Stimulated activated naive CD8-positive, alpha-beta T cell treated with anti-CD3 and anti-CD28 coated beads, Interleukin-15, amount 100 ng/mL, for 72 hours (primary cell): Measurements from ENCODE around the gene MICAL2.

Experiments used
- ATAC-seq: fragments of 150-1000 bp; cut with Tn5 transposase; 2 replicates; pipeline ENCODE4 v1.10.0; 2021; ENCODE audit warnings: mild to moderate bottlenecking, moderate library complexity
- DNase-seq, 2 donors: peaks; one replicate each; pipeline ENCODE4 v3.0.0; 2021 to 2022
- H3K27ac Mint-ChIP-seq, 2 donors: one replicate each; pipeline ENCODE4 v1.8.0; 2022; ENCODE audit warnings: mild to moderate bottlenecking in 2 of 2, mixed read lengths in 2 of 2, moderate library complexity in 2 of 2
- H3K27me3 Mint-ChIP-seq: one replicate; pipeline ENCODE4 v1.8.0; 2022; ENCODE audit warnings: mixed read lengths
- H3K4me1 Mint-ChIP-seq: one replicate; pipeline ENCODE4 v1.8.0; 2022; ENCODE audit warnings: mild to moderate bottlenecking, mixed read lengths
- H3K4me3 Mint-ChIP-seq, 2 donors: one replicate each; pipeline ENCODE4 v1.8.0; 2022; ENCODE audit warnings: mild to moderate bottlenecking in 2 of 2, mixed read lengths in 2 of 2, moderate library complexity in 1 of 2
- H3K9me3 Mint-ChIP-seq, 2 donors: one replicate each; pipeline ENCODE4 v1.8.0; 2022; ENCODE audit warnings: mixed read lengths in 2 of 2

Gene MICAL2

GRCh38 chr11:12196308-12196707 is 85.9 kb downstream of the MICAL2 start:
- ATAC-seq = peak; percentile 21
- peak overlapping the region; percentile 91 to 98 for H3K27ac Mint-ChIP-seq
- peak overlapping the region; percentile 95 to 99 for H3K4me3 Mint-ChIP-seq

GRCh38 chr11:12196872-12197271 is 86.5 kb downstream of the MICAL2 start:
- Mint-ChIP-seq H3K27me3 (no peaks in the 10 kb centered on the region), H3K9me3 (no peaks in the 10 kb centered on the region), H3K4me1 (peaks cover 84% of the 10 kb centered on the region), H3K4me3 (peak overlapping the region; percentile 95 to 99), H3K27ac (peak overlapping the region; percentile 56 to 98)
- no peak for ATAC-seq
- no peak for DNase-seq

More at GRCh38 chr11:12196308-12196707, 85.9 kb downstream of the MICAL2 start:
- Mint-ChIP-seq H3K4me1 (peaks cover 89% of the 10 kb centered on the region), H3K9me3 (no peaks in the 10 kb centered on the region), H3K27me3 (no peaks in the 10 kb centered on the region)
- no peak for DNase-seq

GRCh38 chr11:12198251-12199222 is 88.1 kb downstream of the MICAL2 start:
- peaks cover 3 to 7% of the 10 kb centered on the region in 2 donors for H3K9me3 Mint-ChIP-seq
- peak; percentile 47 for ATAC-seq
- peak overlapping the region; percentile 78 to 99 for H3K4me3 Mint-ChIP-seq
- H3K27me3 Mint-ChIP-seq = no peaks in the 10 kb centered on the region
- DNase-seq = no peak
- H3K4me1 Mint-ChIP-seq = peaks cover 85% of the 10 kb centered on the region
- no peak overlapping the region for H3K27ac Mint-ChIP-seq

- Mint-ChIP-seq H3K4me1 (peaks cover 85% of the 10 kb centered on the region), H3K4me3 (peak overlapping the region; percentile 78 to 99), H3K27ac (no peak overlapping the region), H3K27me3 (no peaks in the 10 kb centered on the region), H3K9me3 (peaks cover 7 to 11% of the 10 kb centered on the region in 2 donors)
- DNase-seq (no peak), ATAC-seq (no peak)
Measured at GRCh38 chr11:12199231-12199948, 89.0 kb downstream of the MICAL2 start.

- Mint-ChIP-seq H3K4me3 (peak overlapping the region in 1 of 2 donors; percentile 44), H3K27me3 (no peaks in the 10 kb centered on the region), H3K27ac (no peak overlapping the region), H3K4me1 (peaks cover 85% of the 10 kb centered on the region), H3K9me3 (peaks cover 7 to 15% of the 10 kb centered on the region in 2 donors)
- ATAC-seq = no peak
- DNase-seq = no peak
Measured at GRCh38 chr11:12200279-12200990, 90.0 kb downstream of the MICAL2 start.

GRCh38 chr11:12200991-12201985 is 90.9 kb downstream of the MICAL2 start:
- Mint-ChIP-seq H3K27ac (no peak overlapping the region), H3K9me3 (peaks cover 7 to 15% of the 10 kb centered on the region in 2 donors), H3K27me3 (no peaks in the 10 kb centered on the region), H3K4me3 (peak overlapping the region in 1 of 2 donors; percentile 44), H3K4me1 (peaks cover 86% of the 10 kb centered on the region)
- ATAC-seq (no peak), DNase-seq (no peak)

- ATAC-seq (no peak), DNase-seq (no peak)
- Mint-ChIP-seq H3K9me3 (peaks cover 7 to 15% of the 10 kb centered on the region in 2 donors), H3K27ac (no peak overlapping the region), H3K27me3 (no peaks in the 10 kb centered on the region), H3K4me3 (no peak overlapping the region), H3K4me1 (peaks cover 87% of the 10 kb centered on the region)
Measured at GRCh38 chr11:12202661-12203310, 92.4 kb downstream of the MICAL2 start.

- Mint-ChIP-seq H3K4me3 (no peak overlapping the region), H3K27me3 (no peaks in the 10 kb centered on the region), H3K9me3 (peaks cover 7 to 20% of the 10 kb centered on the region in 2 donors), H3K4me1 (peaks cover 87% of the 10 kb centered on the region), H3K27ac (no peak overlapping the region)
- DNase-seq = no peak
- ATAC-seq = no peak
Measured at GRCh38 chr11:12204506-12204905, 94.1 kb downstream of the MICAL2 start.

- no peak for DNase-seq
- peak; percentile 8 for ATAC-seq
- Mint-ChIP-seq H3K9me3 (peaks cover 7 to 20% of the 10 kb centered on the region in 2 donors), H3K27me3 (no peaks in the 10 kb centered on the region), H3K4me1 (peaks cover 81% of the 10 kb centered on the region), H3K4me3 (no peak overlapping the region), H3K27ac (peak overlapping the region in 1 of 2 donors; percentile 83)
Measured at GRCh38 chr11:12205330-12205729, 94.9 kb downstream of the MICAL2 start.

GRCh38 chr11:12206529-12206928 is 96.1 kb downstream of the MICAL2 start:
- ATAC-seq = no peak
- no peak for DNase-seq
- Mint-ChIP-seq H3K4me1 (peaks cover 80% of the 10 kb centered on the region), H3K27ac (peak overlapping the region in 1 of 2 donors; percentile 87), H3K27me3 (no peaks in the 10 kb centered on the region), H3K4me3 (peak overlapping the region in 1 of 2 donors; percentile 78), H3K9me3 (peaks cover 7 to 20% of the 10 kb centered on the region in 2 donors)

- DNase-seq (peak; percentile 44 to 80), ATAC-seq (peak; percentile 98)
- peaks cover 82% of the 10 kb centered on the region for H3K4me1 Mint-ChIP-seq
- peak overlapping the region; percentile 75 to 87 for H3K27ac Mint-ChIP-seq
- peak overlapping the region; percentile 40 to 78 for H3K4me3 Mint-ChIP-seq
- no peaks in the 10 kb centered on the region for H3K27me3 Mint-ChIP-seq
- peaks cover 6 to 20% of the 10 kb centered on the region in 2 donors for H3K9me3 Mint-ChIP-seq
Measured at GRCh38 chr11:12207384-12208150, 97.2 kb downstream of the MICAL2 start.

- Mint-ChIP-seq H3K4me3 (peak overlapping the region in 1 of 2 donors; percentile 7), H3K4me1 (peaks cover 80% of the 10 kb centered on the region), H3K27ac (peak overlapping the region in 1 of 2 donors; percentile 41), H3K9me3 (peaks cover 0 to 11% of the 10 kb centered on the region in 2 donors), H3K27me3 (no peaks in the 10 kb centered on the region)
- DNase-seq (no peak), ATAC-seq (no peak)
Measured at GRCh38 chr11:12209096-12209495, 98.7 kb downstream of the MICAL2 start.

- Mint-ChIP-seq H3K9me3 (peaks cover 0 to 4% of the 10 kb centered on the region in 2 donors), H3K4me1 (peaks cover 80% of the 10 kb centered on the region), H3K4me3 (no peak overlapping the region), H3K27me3 (no peaks in the 10 kb centered on the region), H3K27ac (no peak overlapping the region)
- ATAC-seq (no peak), DNase-seq (no peak)
Measured at GRCh38 chr11:12210200-12210599, 99.8 kb downstream of the MICAL2 start.
